HEK293T (cell line): Measurements from ENCODE around the gene TAS2R41.

Experiments used
- BHLHE40 ChIP-seq: fragments of 450-650 bp; IDR thresholded peaks from 2 replicates; pipeline ENCODE4 v1.6.1; 2016; ENCODE audit warnings: mild to moderate bottlenecking, moderate library complexity, borderline replicate concordance
- ELF4 ChIP-seq: fragments of 450-650 bp; IDR thresholded peaks from 2 replicates; pipeline ENCODE4 v1.6.1; 2017; ENCODE audit warnings: antibody characterized with exemption

GRCh38 chr7:143477501-143478150, at the start of gene TAS2R41:
- TF ChIP-seq ELF4 (no peak), BHLHE40 (no peak)
